OCI-M1 (cell line): Measurements from ENCODE around the gene HABP4.

Source experiments
- DNase-seq: peaks from one replicate; lab custom pipeline; 2025; lab: John Stamatoyannopoulos, UW

Gene HABP4

GRCh38 chr9:96435345-96435744 lies 14.6 kb upstream of the HABP4 start:
- no peak for DNase-seq

- DNase-seq: no peak
Observed at GRCh38 chr9:96436063-96436455, 13.9 kb upstream of the HABP4 start.

GRCh38 chr9:96436456-96437126 lies 13.4 kb upstream of the HABP4 start:
- DNase-seq: no peak

GRCh38 chr9:96437454-96437853 lies 12.5 kb upstream of the HABP4 start:
- DNase-seq: no peak

GRCh38 chr9:96440671-96441199 lies 9.2 kb upstream of the HABP4 start:
- DNase-seq: no peak

- peak; percentile 73 for DNase-seq
Observed at GRCh38 chr9:96441798-96442445, 8.0 kb upstream of the HABP4 start.

GRCh38 chr9:96442491-96442890 lies 7.5 kb upstream of the HABP4 start:
- no peak for DNase-seq

GRCh38 chr9:96447406-96447805 lies 2.6 kb upstream of the HABP4 start:
- DNase-seq: peak; percentile 35

GRCh38 chr9:96448546-96449170 lies 1.3 kb upstream of the HABP4 start:
- DNase-seq: no peak

- no peak for DNase-seq
Observed at GRCh38 chr9:96449523-96449844, 485 bp upstream of the HABP4 start.

- DNase-seq: no peak
Observed at GRCh38 chr9:96450613-96451528, 902 bp downstream of the HABP4 start.

- DNase-seq: peak; percentile 16
Observed at GRCh38 chr9:96453625-96454024, 3.7 kb downstream of the HABP4 start.

GRCh38 chr9:96457266-96457665 lies 7.3 kb downstream of the HABP4 start:
- DNase-seq: no peak

GRCh38 chr9:96458226-96458625 lies 8.3 kb downstream of the HABP4 start:
- DNase-seq: no peak

GRCh38 chr9:96459268-96460007 lies 9.5 kb downstream of the HABP4 start:
- DNase-seq: no peak

- no peak for DNase-seq
Observed at GRCh38 chr9:96460470-96460869, 10.5 kb downstream of the HABP4 start.

GRCh38 chr9:96460882-96461281 lies 10.9 kb downstream of the HABP4 start:
- no peak for DNase-seq

- DNase-seq: no peak
Observed at GRCh38 chr9:96461336-96461735, 11.4 kb downstream of the HABP4 start.

- no peak for DNase-seq
Observed at GRCh38 chr9:96462541-96462940, 12.6 kb downstream of the HABP4 start.

- DNase-seq: no peak
Observed at GRCh38 chr9:96464426-96464825, 14.5 kb downstream of the HABP4 start.

GRCh38 chr9:96467784-96468183 lies 17.8 kb downstream of the HABP4 start:
- DNase-seq: no peak

GRCh38 chr9:96476013-96476412 lies 26.0 kb downstream of the HABP4 start:
- no peak for DNase-seq
